DLD1 (cell line): ENCODE results near the gene CCDC50.

Experiments
- in situ Hi-C: cut with HindIII; loops from 2 replicates; pipeline ENCODE4 v1.10.0; 2017; ENCODE audit warnings: low sequenced_read_pairs

Gene CCDC50, protein sequence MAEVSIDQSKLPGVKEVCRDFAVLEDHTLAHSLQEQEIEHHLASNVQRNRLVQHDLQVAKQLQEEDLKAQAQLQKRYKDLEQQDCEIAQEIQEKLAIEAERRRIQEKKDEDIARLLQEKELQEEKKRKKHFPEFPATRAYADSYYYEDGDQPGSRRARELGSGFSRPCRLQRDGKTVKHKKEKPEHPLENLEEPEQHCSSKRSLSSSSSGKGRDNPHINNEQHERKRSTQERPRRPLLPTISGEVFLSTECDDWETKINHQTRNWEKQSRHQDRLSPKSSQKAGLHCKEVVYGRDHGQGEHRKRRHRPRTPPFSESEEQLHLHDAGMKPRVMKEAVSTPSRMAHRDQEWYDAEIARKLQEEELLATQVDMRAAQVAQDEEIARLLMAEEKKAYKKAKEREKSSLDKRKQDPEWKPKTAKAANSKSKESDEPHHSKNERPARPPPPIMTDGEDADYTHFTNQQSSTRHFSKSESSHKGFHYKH

GRCh38 chr3:191328962-191329653 lies at the start of gene CCDC50:
TSS of gene CCDC50 (plus strand) at chr3:191329394. CDS start at chr3:191329675, 281 bp downstream.
- in situ Hi-C loops: no loop called here

GRCh38 chr3:191280111-191280510 lies 49.1 kb upstream of the CCDC50 start:
- in situ Hi-C loops: no loop called here

GRCh38 chr3:191280882-191281281 lies 48.3 kb upstream of the CCDC50 start:
- in situ Hi-C loops: no loop called here

DNA sequence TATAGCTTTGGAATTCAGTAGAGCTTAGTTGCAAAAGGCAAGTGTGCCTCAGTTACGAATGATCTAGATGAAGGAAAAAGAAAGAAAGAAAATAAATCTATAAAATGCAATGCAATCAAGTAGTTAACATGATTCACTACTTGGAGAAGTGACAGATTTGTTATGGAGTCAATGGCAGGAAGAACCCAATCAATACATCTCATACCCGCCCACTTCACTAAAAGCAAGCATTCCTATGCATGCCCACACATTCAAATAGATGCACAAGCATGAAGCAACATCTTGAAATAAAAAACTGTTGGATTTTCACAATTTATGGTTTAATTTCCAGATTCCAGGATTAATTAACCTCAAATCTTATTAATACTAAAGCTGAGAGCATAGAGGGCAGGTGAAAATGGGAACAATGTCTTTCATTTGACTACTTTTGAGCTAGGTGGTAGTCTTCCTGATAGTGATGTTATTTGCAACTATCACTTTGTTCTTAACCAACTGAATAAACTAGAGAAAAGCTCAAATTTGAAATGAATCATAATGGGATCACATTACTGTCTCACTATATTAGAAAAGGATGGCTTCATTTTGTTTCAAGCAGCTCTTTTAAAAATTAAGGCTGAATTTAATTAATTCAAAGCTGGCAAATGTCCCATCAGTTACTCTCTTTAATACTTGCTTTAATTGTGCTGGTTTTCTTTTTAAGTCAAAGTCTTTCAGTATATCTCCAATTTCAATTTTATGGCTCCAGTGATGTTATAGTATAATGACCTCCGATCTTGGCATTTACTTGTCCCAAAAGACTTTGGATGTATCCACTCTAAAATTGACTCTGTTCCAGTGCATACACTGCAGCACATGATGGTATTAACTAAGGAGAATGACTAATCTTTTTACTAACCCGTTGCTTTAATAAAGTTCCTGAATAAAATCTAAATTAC lies 46.7 kb upstream of the CCDC50 start:
- in situ Hi-C loops: no loop called here

DNA sequence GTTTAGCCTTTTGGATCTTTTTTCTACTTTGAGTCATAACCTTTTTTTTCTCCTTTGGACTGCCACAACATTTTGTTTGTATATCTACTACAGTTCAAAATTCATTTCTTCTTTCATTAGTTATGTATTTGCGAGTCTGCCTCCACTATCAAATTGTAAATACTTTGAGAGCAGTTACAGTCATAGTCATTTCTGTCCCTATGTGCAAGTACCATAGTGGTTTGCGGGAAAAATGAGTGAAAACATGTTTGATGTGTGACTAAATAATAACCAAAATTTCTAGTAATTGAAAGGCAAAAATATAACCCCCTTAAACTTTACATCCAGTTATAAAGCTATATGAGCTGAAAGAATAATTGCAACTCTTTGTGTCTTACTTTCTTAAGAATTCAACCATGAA lies 45.8 kb upstream of the CCDC50 start:
- in situ Hi-C loops: no loop called here

DNA sequence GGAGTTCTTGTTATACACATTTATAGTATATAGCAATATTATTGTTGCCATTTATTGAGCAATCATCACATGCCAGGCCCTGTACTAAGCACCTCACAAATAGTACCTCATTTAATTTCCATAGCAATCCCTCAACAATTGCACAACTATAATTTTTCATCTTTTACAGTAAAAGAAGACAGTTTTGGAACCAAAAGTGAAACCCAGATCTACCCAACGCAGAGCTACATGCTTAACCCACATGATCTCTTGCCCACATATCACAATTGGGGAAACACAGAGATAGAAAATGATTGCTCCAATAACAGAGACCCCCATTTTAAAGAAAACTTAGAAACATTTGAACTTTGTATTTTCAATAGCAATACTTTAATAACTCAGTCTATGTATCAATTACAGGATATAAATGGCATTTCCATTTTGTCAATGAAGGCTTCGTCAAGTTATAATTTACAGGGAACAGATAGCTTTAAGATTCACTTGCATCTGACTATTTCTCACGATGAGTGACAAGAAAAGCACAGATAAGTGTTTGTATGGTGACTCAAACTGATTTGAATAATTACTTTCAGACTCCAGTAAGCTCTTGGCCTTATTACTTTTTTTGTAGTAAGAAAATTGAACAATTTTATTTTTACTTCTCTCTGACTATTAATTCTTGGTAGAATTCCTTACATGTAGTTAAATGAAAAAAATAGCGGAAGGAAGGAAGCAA lies 38.7 kb upstream of the CCDC50 start:
- in situ Hi-C loops: no loop called here

DNA sequence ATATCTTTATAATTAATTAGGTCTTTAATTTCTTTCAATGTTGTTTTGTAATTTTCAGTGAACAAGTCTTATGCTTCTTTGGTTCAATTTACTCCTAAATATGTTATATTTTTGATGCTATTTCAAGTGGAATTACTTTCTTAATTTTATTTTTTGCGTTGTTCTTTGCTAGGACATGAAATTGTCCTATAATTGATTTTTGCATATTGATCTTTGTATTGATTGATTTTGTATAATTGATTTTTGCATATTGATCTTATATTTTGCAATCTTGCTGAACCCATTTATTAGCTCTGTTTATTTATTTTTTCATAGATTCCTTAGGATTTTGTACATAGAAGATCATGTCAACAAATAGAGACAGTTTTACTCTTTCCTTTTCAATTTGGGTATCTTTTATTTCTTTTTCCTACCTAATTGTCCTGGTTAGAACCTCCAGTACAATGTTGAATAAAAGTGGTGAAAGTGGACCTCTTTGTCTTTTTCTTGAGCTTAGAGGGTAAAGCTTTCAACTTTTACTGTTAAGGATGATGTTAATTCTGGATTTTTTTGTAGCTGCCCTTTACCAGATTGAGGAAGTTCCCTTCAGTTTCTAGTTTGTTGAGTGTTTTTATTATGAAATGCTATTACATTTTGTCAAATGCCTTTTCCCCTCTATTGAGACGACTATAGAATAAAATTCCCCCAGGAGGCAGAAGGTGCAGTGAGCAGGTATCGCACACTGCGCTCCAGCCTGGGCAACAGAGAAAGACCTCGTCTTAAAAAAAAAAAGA lies 36.8 kb upstream of the CCDC50 start:
- in situ Hi-C loops: no loop called here

DNA sequence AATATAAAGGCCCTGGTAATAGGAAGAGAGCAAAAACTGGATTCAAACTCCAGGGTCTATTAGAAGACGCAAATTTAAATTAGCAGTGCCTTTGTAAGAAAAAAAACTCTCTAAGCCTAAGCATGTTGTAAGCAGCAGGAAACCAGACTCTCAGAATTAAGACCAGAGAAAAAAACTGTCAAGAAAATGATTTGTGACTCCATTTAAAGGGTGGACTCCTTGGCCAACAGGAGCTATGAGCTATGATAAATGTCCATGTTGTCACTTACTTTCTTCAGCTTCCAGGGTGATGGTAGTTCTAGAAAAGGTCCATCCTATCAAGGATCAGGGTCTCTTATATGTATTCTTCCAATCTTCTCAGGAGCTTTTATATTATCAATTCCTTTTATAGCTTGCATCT lies 34.9 kb upstream of the CCDC50 start:
- in situ Hi-C loops: no loop called here

- in situ Hi-C loops: no loop called here
These were observed 33.1 kb upstream of the CCDC50 start for GRCh38 chr3:191296041-191296541.

DNA sequence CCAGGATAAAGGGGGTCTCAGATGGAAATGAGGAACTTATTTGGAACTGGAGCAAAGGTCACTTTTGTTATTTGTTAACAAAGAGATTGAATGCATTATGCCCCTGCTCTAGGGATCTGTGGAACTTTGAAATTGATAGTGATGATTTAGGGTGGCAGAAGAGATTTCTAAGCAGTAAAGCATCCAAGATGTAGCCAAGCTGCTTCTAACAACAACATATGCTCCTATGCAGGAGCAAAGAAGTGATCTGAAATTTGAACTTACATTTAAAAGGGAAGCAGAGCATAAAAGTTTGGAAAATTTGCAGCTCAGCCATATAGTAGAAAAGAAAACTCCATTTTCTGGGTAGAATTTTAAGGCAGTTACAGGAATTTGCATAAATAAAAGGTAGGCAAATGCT lies 30.3 kb upstream of the CCDC50 start:
- in situ Hi-C loops: no loop called here

DNA sequence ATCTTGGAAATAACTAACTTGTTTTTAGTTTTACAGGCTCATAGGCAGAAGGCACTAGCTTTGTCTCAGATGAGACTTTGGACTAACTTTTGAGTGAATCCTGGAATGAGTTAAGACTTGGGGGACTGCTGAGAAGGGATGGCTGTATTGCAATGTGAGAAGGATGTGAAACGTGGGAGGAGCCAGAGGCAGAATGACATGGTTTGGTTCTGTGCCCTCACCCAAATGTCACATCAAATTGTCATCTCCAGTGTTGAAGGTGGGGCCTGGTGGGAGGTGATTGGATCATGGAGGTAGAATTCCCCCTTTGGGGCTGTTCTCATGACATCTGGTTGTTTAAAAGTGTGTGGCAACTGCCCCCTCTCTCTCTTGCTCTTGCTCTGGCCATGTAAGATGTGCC lies 28.8 kb upstream of the CCDC50 start:
- in situ Hi-C loops: no loop called here

- in situ Hi-C loops: no loop called here
These were observed 28.2 kb upstream of the CCDC50 start for GRCh38 chr3:191301017-191301416.

DNA sequence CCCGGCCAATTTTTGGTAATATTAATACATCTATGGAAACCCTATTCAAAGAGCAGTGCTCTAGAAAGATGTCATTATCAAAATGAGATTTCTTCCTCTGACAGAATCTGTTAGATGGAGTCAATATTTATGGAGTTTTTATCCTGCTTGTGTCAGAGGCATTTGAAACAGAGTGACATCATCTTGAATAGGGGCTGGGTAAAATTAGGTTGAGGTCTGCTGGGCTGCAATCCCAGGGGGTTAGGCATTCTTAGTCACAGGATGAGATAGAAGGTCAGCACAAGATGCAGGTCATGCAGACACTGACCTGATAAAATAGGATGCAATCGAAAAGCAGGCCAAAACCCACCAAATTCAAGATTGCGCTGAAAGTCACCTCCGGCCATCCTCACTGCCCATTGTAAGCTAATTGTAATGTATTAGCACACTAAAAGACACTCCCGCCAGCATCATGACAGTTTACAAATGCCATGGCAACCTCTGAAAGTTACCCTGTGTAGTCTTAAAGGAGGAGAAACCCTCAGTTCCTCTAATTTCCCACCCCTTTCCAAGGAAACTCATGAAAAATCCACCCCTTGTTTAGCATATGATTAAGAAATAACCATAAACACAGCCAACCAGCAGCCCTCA lies 27.3 kb upstream of the CCDC50 start:
- in situ Hi-C loops: no loop called here

- in situ Hi-C loops: no loop called here
These were observed 26.7 kb upstream of the CCDC50 start for GRCh38 chr3:191302451-191302850.

DNA sequence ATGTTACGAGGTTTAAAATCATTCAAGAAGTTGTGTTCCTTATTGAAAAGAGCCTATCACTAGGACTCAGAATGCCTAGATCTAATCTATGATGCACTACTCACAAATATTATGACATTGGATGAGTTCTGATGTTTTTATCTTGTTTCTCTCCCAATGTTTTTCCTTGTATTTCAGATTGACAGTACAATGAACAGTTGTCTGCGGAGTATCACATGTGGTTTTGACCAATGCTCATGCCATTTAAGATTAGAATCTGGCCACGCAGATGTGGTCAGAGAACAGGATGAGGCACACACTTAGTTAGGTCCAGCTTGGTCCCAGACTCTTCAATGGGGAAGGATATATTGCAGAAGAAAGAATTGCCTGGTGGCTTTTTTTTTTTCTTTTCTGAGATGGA lies 25.6 kb upstream of the CCDC50 start:
- in situ Hi-C loops: no loop called here

DNA sequence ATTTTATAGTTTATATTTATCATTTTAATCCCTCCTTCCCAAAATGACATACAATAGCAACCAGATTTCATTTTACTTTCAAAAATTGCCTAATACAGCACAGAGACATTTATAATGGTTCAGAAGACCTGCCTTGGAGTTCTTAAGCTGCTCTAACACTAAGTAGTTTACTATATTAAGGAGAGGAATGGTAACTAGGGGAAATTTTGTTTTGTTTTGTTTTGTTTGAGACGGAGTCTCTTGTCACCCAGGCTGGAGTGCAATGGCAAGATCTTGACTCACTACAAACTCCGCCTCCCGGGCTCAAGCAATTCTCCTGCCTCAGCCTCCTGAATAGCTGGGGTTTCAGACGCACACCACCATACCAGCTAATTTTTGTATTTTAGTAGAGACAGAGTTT lies 22.8 kb upstream of the CCDC50 start:
- in situ Hi-C loops: no loop called here

DNA sequence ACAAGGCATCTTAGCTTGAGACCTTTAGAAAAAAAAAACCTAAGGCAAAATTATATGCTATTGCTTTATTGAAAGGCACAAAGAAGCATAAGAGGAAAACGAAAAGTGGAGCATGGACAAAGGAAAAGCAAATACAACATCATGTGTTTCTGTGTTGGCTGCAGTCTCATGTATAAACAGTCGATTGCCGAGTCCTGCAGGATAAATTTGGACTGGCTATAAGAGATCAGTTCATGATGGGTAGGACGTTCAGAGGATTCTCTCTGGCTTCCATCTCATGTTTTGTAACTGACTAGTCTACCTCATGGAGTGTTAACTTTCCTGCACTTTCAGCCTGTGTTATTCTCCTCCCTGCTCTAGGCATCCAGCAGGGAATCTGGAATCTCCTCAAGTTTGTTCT lies 21.9 kb upstream of the CCDC50 start:
- in situ Hi-C loops: no loop called here

GRCh38 chr3:191313296-191313695 lies 15.9 kb upstream of the CCDC50 start:
- in situ Hi-C loops: no loop called here

DNA sequence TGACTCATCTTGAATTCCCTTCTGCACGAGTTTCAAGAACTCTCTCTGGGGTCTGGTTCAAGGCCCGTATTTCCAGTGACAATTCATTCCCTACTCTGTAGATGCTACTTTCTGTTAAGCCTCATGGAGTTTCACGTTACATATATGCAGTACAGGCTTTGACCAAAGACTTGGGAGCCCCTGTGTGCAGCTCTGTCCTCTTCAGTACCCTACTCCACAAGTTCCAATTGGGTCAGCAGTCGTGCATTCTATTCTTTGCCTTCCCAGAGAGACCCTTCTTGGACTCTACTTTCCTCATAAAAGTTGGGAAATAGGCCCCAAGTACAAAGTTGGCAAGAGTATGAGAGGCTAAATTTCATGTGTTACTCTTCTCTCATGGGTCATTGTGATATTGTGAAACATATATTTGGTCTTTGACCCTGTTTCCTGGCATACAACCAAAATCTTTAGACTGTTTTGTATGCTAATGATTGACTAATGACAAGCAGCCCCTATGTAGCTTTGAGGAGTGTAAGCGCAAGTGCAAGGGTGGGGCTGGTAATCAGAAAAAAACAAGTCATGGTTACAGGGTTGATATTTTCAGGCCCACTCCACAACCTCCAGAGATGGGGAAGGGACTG lies 15.0 kb upstream of the CCDC50 start:
- in situ Hi-C loops: no loop called here
